Measurements from ENCODE around the gene MEGF10. TPM values are rescaled to one million over a fixed set of nuclear protein-coding genes. Genes with fewer than 3 reads are reported as not detected.

MEGF10 gene
- total RNA-seq, 1 experiment from 2014 or later, result not detected

GRCh38 chr5:127417528-127417927 is 126.9 kb downstream of the MEGF10 start:
- H3K36me3 Mint-ChIP-seq (ENCODE audit: insufficient read depth, unreplicated experiment), result no peaks in the 10 kb centered on the region
- H3K4me3 Mint-ChIP-seq (ENCODE audit: unreplicated experiment), result no peak overlapping the region
- H3K27me3 ChIP-seq (replicated peaks; ENCODE audit: control insufficient read depth, insufficient read depth, low read length), result no peaks in the 10 kb centered on the region
- no peaks in the 10 kb centered on the region for H3K9me3 Mint-ChIP-seq (ENCODE audit: unreplicated experiment)
- no TSS peak for BruUV-seq (replicated peaks)
- H3K27ac Mint-ChIP-seq (ENCODE audit: unreplicated experiment), result no peak overlapping the region
- ChIA-PET POLR2A (no interaction called here), CTCF (no interaction called here)
- H3K4me3 ChIP-seq (ENCODE audit: low read depth, low read length), result no peak overlapping the region
- no peaks in the 10 kb centered on the region for H3K36me3 ChIP-seq (ENCODE audit: control insufficient read depth, insufficient read depth, low read length)
- H3K4me1 ChIP-seq, result no peaks in the 10 kb centered on the region
- intact Hi-C loops (cut with micrococcal nuclease; ENCODE audit: unreplicated experiment), result no loop called here
- no peaks in the 10 kb centered on the region for H3K4me1 Mint-ChIP-seq (ENCODE audit: low read depth, unreplicated experiment)
- no peak for DNase-seq
- H3K9me3 ChIP-seq, result no peaks in the 10 kb centered on the region
- peaks cover 14% of the 10 kb centered on the region for H3K27me3 Mint-ChIP-seq (ENCODE audit: insufficient read depth, unreplicated experiment)
- no peak for TF ChIP-seq CTCF (IDR thresholded peaks at IDR 0.05; ENCODE audit: insufficient read depth in 1 of 2, low read depth in 1 of 2, low read length in 1 of 2, severe bottlenecking in 1 of 2, unreplicated experiment in 1 of 2)

DNA sequence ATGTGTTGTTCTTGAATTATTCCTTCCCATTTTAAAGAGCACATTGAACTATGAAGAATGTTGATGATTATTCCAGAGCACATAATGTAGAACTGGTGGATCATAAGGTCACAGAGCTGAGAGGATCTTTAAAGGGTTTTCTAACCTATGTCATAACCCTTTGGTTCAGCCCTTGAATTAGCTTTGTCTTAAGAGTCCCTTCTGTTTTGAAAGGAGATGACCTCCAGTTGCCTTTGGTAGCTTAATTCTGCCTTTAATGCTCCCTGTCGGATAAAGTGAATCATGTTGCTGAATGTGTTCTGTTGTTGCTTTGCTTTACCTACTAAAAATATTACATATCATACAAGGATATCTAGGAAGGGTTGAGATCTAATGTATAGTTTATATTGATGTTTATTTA is 127.8 kb downstream of the MEGF10 start:
- Histone ChIP-seq H3K4me1 (no peaks in the 10 kb centered on the region), H3K4me3 (ENCODE audit: low read depth, low read length) (no peak overlapping the region), H3K9me3 (no peaks in the 10 kb centered on the region), H3K36me3 (ENCODE audit: control insufficient read depth, insufficient read depth, low read length) (no peaks in the 10 kb centered on the region), H3K27me3 (replicated peaks; ENCODE audit: control insufficient read depth, insufficient read depth, low read length) (no peaks in the 10 kb centered on the region)
- DNase-seq, result no peak
- intact Hi-C loops (cut with micrococcal nuclease; ENCODE audit: unreplicated experiment), result no loop called here
- BruUV-seq (replicated peaks), result no TSS peak
- ChIA-PET CTCF (no interaction called here), POLR2A (no interaction called here)
- TF ChIP-seq CTCF (IDR thresholded peaks at IDR 0.05; ENCODE audit: insufficient read depth in 1 of 2, low read depth in 1 of 2, low read length in 1 of 2, severe bottlenecking in 1 of 2, unreplicated experiment in 1 of 2), result no peak
- H3K27me3 Mint-ChIP-seq (ENCODE audit: insufficient read depth, unreplicated experiment), result peaks cover 14% of the 10 kb centered on the region
- H3K4me1 Mint-ChIP-seq (ENCODE audit: low read depth, unreplicated experiment), result no peaks in the 10 kb centered on the region
- no peaks in the 10 kb centered on the region for H3K9me3 Mint-ChIP-seq (ENCODE audit: unreplicated experiment)
- no peak overlapping the region for H3K4me3 Mint-ChIP-seq (ENCODE audit: unreplicated experiment)
- no peaks in the 10 kb centered on the region for H3K36me3 Mint-ChIP-seq (ENCODE audit: insufficient read depth, unreplicated experiment)
- no peak overlapping the region for H3K27ac Mint-ChIP-seq (ENCODE audit: unreplicated experiment)

- no peaks in the 10 kb centered on the region for H3K4me1 ChIP-seq
- no peak for DNase-seq
- no peaks in the 10 kb centered on the region for H3K9me3 ChIP-seq
- H3K9me3 Mint-ChIP-seq (ENCODE audit: unreplicated experiment), result no peaks in the 10 kb centered on the region
- H3K27me3 Mint-ChIP-seq (ENCODE audit: insufficient read depth, unreplicated experiment), result peaks cover 12% of the 10 kb centered on the region
- H3K36me3 Mint-ChIP-seq (ENCODE audit: insufficient read depth, unreplicated experiment), result no peaks in the 10 kb centered on the region
- no peaks in the 10 kb centered on the region for H3K27me3 ChIP-seq (replicated peaks; ENCODE audit: control insufficient read depth, insufficient read depth, low read length)
- H3K4me3 Mint-ChIP-seq (ENCODE audit: unreplicated experiment), result no peak overlapping the region
- intact Hi-C loops (cut with micrococcal nuclease; ENCODE audit: unreplicated experiment), result no loop called here
- no peak overlapping the region for H3K27ac Mint-ChIP-seq (ENCODE audit: unreplicated experiment)
- POLR2A ChIA-PET, result no interaction called here
- no peak overlapping the region for H3K4me3 ChIP-seq (ENCODE audit: low read depth, low read length)
- CTCF ChIA-PET, result no interaction called here
- H3K36me3 ChIP-seq (ENCODE audit: control insufficient read depth, insufficient read depth, low read length), result no peaks in the 10 kb centered on the region
- no TSS peak for BruUV-seq (replicated peaks)
- no peaks in the 10 kb centered on the region for H3K4me1 Mint-ChIP-seq (ENCODE audit: low read depth, unreplicated experiment)
- TF ChIP-seq CTCF (IDR thresholded peaks at IDR 0.05; ENCODE audit: insufficient read depth in 1 of 2, low read depth in 1 of 2, low read length in 1 of 2, severe bottlenecking in 1 of 2, unreplicated experiment in 1 of 2), result no peak
Measured at GRCh38 chr5:127418974-127419682, 128.5 kb downstream of the MEGF10 start.

Data from Caco-2 (cell line).